Measurements from ENCODE around the gene PTBP3.
"Not testable (repeated sequence)": the region's sequence is repeated elsewhere in the genome, so short reads cannot be mapped to it uniquely, and the experiment has no call there.

Gene PTBP3

DNA sequence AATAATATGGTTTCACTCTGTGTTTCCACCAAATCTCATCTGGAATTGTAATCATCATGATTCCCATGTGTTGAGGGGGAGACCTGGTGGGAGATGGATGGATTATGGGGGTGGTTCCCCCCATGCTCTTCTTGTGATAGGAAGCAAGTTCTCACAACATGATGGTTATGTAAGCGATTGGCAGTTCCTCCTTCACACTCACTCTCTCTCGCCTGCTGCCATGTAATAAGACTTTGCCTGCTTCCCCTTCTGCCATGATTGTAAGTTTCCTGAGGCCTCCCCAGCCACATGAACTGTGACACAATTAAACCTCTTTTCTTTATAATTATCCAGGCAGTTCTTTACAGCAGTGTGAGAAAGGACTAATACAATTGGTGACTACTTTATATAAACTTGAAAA, 48.4 kb downstream of the PTBP3 start:
- Histone ChIP-seq H2AFZ (ENCODE audit: low read depth, low read length) (no peak overlapping the region), H3K9me3 (ENCODE audit: control insufficient read depth, low read length) (peaks cover 11% of the 10 kb centered on the region), H3K14ac (ENCODE audit: low read length in 2 of 2) (no peak overlapping the region), H3K4me3 (ENCODE audit: insufficient read depth in 1 of 2, low read depth in 1 of 2, low read length in 2 of 2) (no peak overlapping the region), H4K8ac (ENCODE audit: low read length) (no peak overlapping the region), H3K4me1 (ENCODE audit: control insufficient read depth, insufficient read depth, low read depth, low read length) (no peaks in the 10 kb centered on the region), H4K91ac (ENCODE audit: low read length) (no peak overlapping the region), H2AK5ac (ENCODE audit: low read length, severe bottlenecking) (no peak overlapping the region), H2BK12ac (ENCODE audit: low read length in 2 of 2) (no peak overlapping the region), H3K27me3 (ENCODE audit: control insufficient read depth in 1 of 2, insufficient read depth in 1 of 2, low read length in 2 of 2) (no peaks in the 10 kb centered on the region), H3K9ac (ENCODE audit: low read length) (no peak overlapping the region), H3K27ac (ENCODE audit: low read length, poor library complexity, severe bottlenecking) (no peak overlapping the region), H3K79me1 (replicated peaks; ENCODE audit: low read length, poor library complexity, severe bottlenecking) (peaks cover 18% of the 10 kb centered on the region), H2BK15ac (ENCODE audit: low read depth, poor library complexity, severe bottlenecking) (no peak overlapping the region), H2BK120ac (ENCODE audit: low read depth, low read length) (no peak overlapping the region), H3K23ac (ENCODE audit: low read length in 2 of 2) (no peak overlapping the region), H3K36me3 (ENCODE audit: control insufficient read depth in 1 of 2, insufficient read depth in 2 of 2, low read depth in 1 of 2, low read length in 2 of 2) (peaks cover 14 to 34% of the 10 kb centered on the region in 2 experiments), H3K4me2 (ENCODE audit: low read length, poor library complexity, severe bottlenecking) (no peak overlapping the region), H3K18ac (ENCODE audit: low read depth in 1 of 2, low read length in 2 of 2) (no peak overlapping the region), H2BK5ac (ENCODE audit: low read depth, low read length, poor library complexity, severe bottlenecking) (no peak overlapping the region), H3K4ac (ENCODE audit: low read depth in 1 of 2, low read length in 2 of 2) (no peak overlapping the region)
- DNase-seq, result no peak
- WGBS, result 97% methylated on average over 2 of the region's 2 CpGs

DNA sequence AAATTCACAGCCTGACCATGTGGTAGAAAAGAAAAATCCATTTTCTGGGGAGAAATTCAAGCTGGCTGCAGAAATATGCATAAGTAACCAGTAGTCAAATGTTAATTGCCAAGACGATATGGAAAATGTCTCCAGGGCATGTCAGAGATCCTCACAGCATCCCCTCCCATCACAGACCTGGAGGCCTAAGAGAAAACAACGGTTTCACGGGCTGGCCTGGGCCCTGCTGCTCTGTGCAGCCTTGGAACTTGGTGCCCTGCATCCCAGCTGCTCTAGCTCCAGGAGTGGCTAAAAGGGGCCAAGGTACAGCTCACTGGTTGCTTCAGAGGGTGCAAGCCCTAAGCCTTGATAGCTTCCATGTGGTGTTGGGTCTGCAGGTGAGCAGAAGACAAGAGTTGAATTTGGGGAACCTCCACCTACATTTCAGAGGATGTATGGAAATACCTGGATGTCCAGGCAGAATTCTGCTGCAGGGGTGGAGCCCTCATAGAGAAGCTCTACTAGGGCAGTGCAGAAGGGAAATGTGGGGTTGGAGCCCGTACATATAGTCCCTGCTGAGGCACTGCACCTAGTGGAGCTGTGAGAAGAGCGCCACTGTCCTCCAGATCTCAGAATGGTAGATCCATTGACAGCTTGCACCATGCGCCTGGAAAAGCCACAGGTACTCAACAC, 49.7 kb downstream of the PTBP3 start:
- H3K18ac ChIP-seq (ENCODE audit: low read depth in 1 of 2, low read length in 2 of 2), result no peak overlapping the region
- H2AK5ac ChIP-seq (ENCODE audit: low read length, severe bottlenecking), result no peak overlapping the region
- no peak overlapping the region for H3K23ac ChIP-seq (ENCODE audit: low read length in 2 of 2)
- no peaks in the 10 kb centered on the region for H3K4me1 ChIP-seq (ENCODE audit: control insufficient read depth, insufficient read depth, low read depth, low read length)
- peaks cover 14 to 34% of the 10 kb centered on the region in 2 experiments for H3K36me3 ChIP-seq (ENCODE audit: control insufficient read depth in 1 of 2, insufficient read depth in 2 of 2, low read depth in 1 of 2, low read length in 2 of 2)
- H4K91ac ChIP-seq (ENCODE audit: low read length), result no peak overlapping the region
- no peak overlapping the region for H3K14ac ChIP-seq (ENCODE audit: low read length in 2 of 2)
- H2BK12ac ChIP-seq (ENCODE audit: low read length in 2 of 2), result no peak overlapping the region
- peaks cover 11% of the 10 kb centered on the region for H3K9me3 ChIP-seq (ENCODE audit: control insufficient read depth, low read length)
- H3K27me3 ChIP-seq (ENCODE audit: control insufficient read depth in 1 of 2, insufficient read depth in 1 of 2, low read length in 2 of 2), result no peaks in the 10 kb centered on the region
- 96% methylated on average over 6 of the region's 6 CpGs for WGBS
- H3K4me2 ChIP-seq (ENCODE audit: low read length, poor library complexity, severe bottlenecking), result no peak overlapping the region
- no peak overlapping the region for H3K27ac ChIP-seq (ENCODE audit: low read length, poor library complexity, severe bottlenecking)
- H3K9ac ChIP-seq (ENCODE audit: low read length), result no peak overlapping the region
- H3K79me1 ChIP-seq (replicated peaks; ENCODE audit: low read length, poor library complexity, severe bottlenecking), result peaks cover 17% of the 10 kb centered on the region
- no peak overlapping the region for H4K8ac ChIP-seq (ENCODE audit: low read length)
- H3K4me3 ChIP-seq (ENCODE audit: insufficient read depth in 1 of 2, low read depth in 1 of 2, low read length in 2 of 2), result no peak overlapping the region
- H3K4ac ChIP-seq (ENCODE audit: low read depth in 1 of 2, low read length in 2 of 2), result no peak overlapping the region
- no peak overlapping the region for H2BK5ac ChIP-seq (ENCODE audit: low read depth, low read length, poor library complexity, severe bottlenecking)
- no peak for DNase-seq
- no peak overlapping the region for H2BK15ac ChIP-seq (ENCODE audit: low read depth, poor library complexity, severe bottlenecking)
- no peak overlapping the region for H2AFZ ChIP-seq (ENCODE audit: low read depth, low read length)
- no peak overlapping the region for H2BK120ac ChIP-seq (ENCODE audit: low read depth, low read length)

DNA sequence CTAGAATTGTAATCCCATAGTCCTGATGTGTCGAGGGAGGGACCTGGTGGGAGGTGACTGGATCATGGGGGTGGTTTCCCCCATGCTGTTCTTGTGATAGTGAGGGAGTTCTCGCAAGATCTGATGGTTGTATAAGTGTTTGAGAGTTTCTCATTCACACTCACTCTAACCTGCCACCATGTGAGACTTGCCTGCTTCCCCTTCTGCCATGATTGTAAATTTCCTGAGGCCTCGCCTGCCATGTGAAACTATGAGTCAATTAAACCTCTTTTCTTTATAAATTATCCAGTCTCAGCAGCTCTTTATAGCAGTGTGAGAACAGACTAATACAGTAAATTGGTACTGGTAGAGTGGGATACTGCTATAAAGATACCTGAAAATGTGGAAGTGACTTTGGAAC, 50.6 kb downstream of the PTBP3 start:
- H2BK5ac ChIP-seq (ENCODE audit: low read depth, low read length, poor library complexity, severe bottlenecking); H3K4me3 ChIP-seq (ENCODE audit: insufficient read depth in 1 of 2, low read depth in 1 of 2, low read length in 2 of 2); DNase-seq; H4K8ac ChIP-seq (ENCODE audit: low read length); H3K9ac ChIP-seq (ENCODE audit: low read length); H3K27ac ChIP-seq (ENCODE audit: low read length, poor library complexity, severe bottlenecking); H2BK15ac ChIP-seq (ENCODE audit: low read depth, poor library complexity, severe bottlenecking); H3K23ac ChIP-seq (ENCODE audit: low read length in 2 of 2); H2AK5ac ChIP-seq (ENCODE audit: low read length, severe bottlenecking); H2BK12ac ChIP-seq (ENCODE audit: low read length in 2 of 2); H3K4me2 ChIP-seq (ENCODE audit: low read length, poor library complexity, severe bottlenecking); H3K4me1 ChIP-seq (ENCODE audit: control insufficient read depth, insufficient read depth, low read depth, low read length); H2AFZ ChIP-seq (ENCODE audit: low read depth, low read length); H3K27me3 ChIP-seq (ENCODE audit: control insufficient read depth in 1 of 2, insufficient read depth in 1 of 2, low read length in 2 of 2); H2BK120ac ChIP-seq (ENCODE audit: low read depth, low read length); H4K91ac ChIP-seq (ENCODE audit: low read length); H3K18ac ChIP-seq (ENCODE audit: low read depth in 1 of 2, low read length in 2 of 2); H3K14ac ChIP-seq (ENCODE audit: low read length in 2 of 2); H3K4ac ChIP-seq (ENCODE audit: low read depth in 1 of 2, low read length in 2 of 2): not testable (repeated sequence)
- no CpG with 5 or more reads among the region's 3 CpGs for WGBS
- peaks cover 14 to 26% of the 10 kb centered on the region in 2 experiments for H3K36me3 ChIP-seq (ENCODE audit: control insufficient read depth in 1 of 2, insufficient read depth in 2 of 2, low read depth in 1 of 2, low read length in 2 of 2)
- H3K79me1 ChIP-seq (replicated peaks; ENCODE audit: low read length, poor library complexity, severe bottlenecking), result peaks cover 15% of the 10 kb centered on the region
- H3K9me3 ChIP-seq (ENCODE audit: control insufficient read depth, low read length), result peaks cover 11% of the 10 kb centered on the region

DNA sequence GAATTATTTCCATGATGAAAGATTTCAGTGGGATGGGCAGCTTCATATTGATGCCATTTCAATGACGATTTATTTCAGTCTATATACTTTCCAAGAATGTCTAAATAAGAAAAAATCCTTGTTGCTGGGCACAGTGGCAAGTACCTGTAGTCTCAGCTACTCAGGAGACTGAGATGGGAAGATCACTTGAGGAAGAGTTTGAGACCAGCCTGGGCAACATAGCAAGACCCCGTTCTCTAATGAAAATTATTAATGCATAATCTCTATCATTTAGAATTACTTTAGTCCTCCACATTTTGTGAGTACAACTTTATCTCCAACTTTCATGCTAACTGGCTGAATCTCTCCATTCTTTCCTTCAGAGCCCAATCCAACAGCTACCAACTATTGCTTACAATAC, 52.5 kb downstream of the PTBP3 start:
- 100% methylated on average over 2 of the region's 2 CpGs for WGBS
- Histone ChIP-seq H3K18ac (ENCODE audit: low read depth in 1 of 2, low read length in 2 of 2) (no peak overlapping the region), H3K4ac (ENCODE audit: low read depth in 1 of 2, low read length in 2 of 2) (no peak overlapping the region), H3K27me3 (ENCODE audit: control insufficient read depth in 1 of 2, insufficient read depth in 1 of 2, low read length in 2 of 2) (no peaks in the 10 kb centered on the region), H2BK5ac (ENCODE audit: low read depth, low read length, poor library complexity, severe bottlenecking) (no peak overlapping the region), H3K27ac (ENCODE audit: low read length, poor library complexity, severe bottlenecking) (no peak overlapping the region), H2BK15ac (ENCODE audit: low read depth, poor library complexity, severe bottlenecking) (no peak overlapping the region), H3K4me2 (ENCODE audit: low read length, poor library complexity, severe bottlenecking) (no peak overlapping the region), H3K14ac (ENCODE audit: low read length in 2 of 2) (no peak overlapping the region), H3K79me1 (replicated peaks; ENCODE audit: low read length, poor library complexity, severe bottlenecking) (peaks cover 13% of the 10 kb centered on the region), H2BK120ac (ENCODE audit: low read depth, low read length) (no peak overlapping the region), H2BK12ac (ENCODE audit: low read length in 2 of 2) (no peak overlapping the region), H4K91ac (ENCODE audit: low read length) (no peak overlapping the region), H3K23ac (ENCODE audit: low read length in 2 of 2) (no peak overlapping the region), H3K4me3 (ENCODE audit: insufficient read depth in 1 of 2, low read depth in 1 of 2, low read length in 2 of 2) (no peak overlapping the region), H3K4me1 (ENCODE audit: control insufficient read depth, insufficient read depth, low read depth, low read length) (no peaks in the 10 kb centered on the region), H2AFZ (ENCODE audit: low read depth, low read length) (no peak overlapping the region), H3K9ac (ENCODE audit: low read length) (no peak overlapping the region), H3K36me3 (ENCODE audit: control insufficient read depth in 1 of 2, insufficient read depth in 2 of 2, low read depth in 1 of 2, low read length in 2 of 2) (peaks cover 14 to 24% of the 10 kb centered on the region in 2 experiments), H3K9me3 (ENCODE audit: control insufficient read depth, low read length) (peaks cover 11% of the 10 kb centered on the region), H4K8ac (ENCODE audit: low read length) (no peak overlapping the region), H2AK5ac (ENCODE audit: low read length, severe bottlenecking) (no peak overlapping the region)
- no peak for DNase-seq
